ENCODE data around the gene NIP7.
A peak's percentile ranks its signal among the peaks of the same experiment; 100 is the strongest.
"Not testable (repeated sequence)": the region's sequence is repeated elsewhere in the genome, so short reads cannot be mapped to it uniquely, and the experiment has no call there.

The NIP7 gene

GRCh38 chr16:69339289-69340094 is at the start of gene NIP7, which contains the start of gene COG8:
Gene NIP7 (plus strand): TSS chr16:69339772. CDS start chr16:69339830, 58 bp downstream.
Gene COG8 (minus strand): TSS chr16:69339564. CDS start chr16:69339552, 12 bp downstream.
- DNase-seq (ENCODE audit: low read depth, low spot score) = peak; percentile 83

GRCh38 chr16:69291657-69292056 is 47.9 kb upstream of the NIP7 start:
- DNase-seq (ENCODE audit: low read depth, low spot score) = not testable (repeated sequence)

DNA sequence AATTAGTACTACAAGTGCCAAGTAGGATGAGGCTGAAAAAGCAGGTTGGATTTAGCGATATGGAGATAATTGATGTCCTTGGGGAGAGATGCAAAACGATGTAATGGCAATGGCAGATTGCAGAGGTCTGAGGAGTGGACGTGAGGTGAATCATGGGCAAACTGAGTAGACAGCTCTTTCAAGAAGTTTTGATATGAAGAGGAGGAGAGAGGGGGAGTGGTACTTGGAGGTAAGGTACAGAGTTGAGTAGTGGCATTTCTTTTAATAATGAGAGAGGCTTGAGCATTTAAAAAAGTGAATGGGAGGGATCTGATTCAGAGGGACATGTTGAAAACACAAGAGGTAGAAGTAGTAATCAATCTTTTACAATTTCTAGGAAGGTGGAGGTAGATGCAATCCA is 46.2 kb upstream of the NIP7 start:
- DNase-seq (ENCODE audit: low read depth, low spot score) = no peak

DNA sequence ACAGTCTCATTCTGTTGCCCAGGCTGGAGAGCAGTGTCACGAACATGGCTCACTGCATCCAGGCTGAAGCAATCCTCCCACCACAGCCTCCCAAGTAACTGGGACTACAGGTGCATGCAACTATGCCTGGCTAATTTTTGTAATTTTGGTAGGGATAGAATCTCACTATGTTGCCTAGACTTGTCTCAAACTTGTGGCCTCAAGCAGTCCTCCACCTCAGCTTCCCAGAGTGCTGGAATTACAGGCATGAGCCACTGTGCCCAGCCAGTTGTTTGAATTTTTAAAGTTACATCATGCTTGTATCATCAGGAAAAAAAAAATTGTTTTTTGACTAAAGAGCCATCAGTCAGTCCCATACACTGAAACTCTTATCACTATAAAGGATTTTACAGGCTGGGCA is 45.5 kb upstream of the NIP7 start:
- DNase-seq (ENCODE audit: low read depth, low spot score) = no peak

DNA sequence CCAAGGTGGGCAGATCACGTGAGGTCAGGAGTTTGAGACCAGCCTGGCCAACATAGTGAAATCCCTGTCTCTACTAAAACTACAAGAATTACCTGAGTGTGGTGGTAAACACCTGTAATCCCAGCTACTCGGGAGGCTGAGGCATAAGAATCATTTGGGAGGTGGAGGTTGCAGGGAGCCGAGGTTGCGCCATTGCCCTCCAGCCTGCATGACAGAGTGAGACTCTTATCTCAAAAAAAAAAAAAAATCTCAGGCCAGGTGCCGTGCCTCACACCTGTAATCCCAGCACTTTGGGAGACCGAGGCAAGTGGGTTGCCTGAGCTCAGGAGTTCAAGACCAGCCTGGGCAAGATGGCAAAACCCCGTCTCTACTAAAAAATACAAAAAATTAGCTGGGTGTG is 42.8 kb upstream of the NIP7 start:
- DNase-seq (ENCODE audit: low read depth, low spot score) = not testable (repeated sequence)

GRCh38 chr16:69298261-69298660 is 41.3 kb upstream of the NIP7 start:
- no peak for DNase-seq (ENCODE audit: low read depth, low spot score)

- no peak for DNase-seq (ENCODE audit: low read depth, low spot score)
These were observed 38.4 kb upstream of the NIP7 start for GRCh38 chr16:69301187-69301586.

- no peak for DNase-seq (ENCODE audit: low read depth, low spot score)
These were observed 37.7 kb upstream of the NIP7 start for GRCh38 chr16:69301861-69302260.

- no peak for DNase-seq (ENCODE audit: low read depth, low spot score)
These were observed 37.3 kb upstream of the NIP7 start for GRCh38 chr16:69302301-69302700.

DNA sequence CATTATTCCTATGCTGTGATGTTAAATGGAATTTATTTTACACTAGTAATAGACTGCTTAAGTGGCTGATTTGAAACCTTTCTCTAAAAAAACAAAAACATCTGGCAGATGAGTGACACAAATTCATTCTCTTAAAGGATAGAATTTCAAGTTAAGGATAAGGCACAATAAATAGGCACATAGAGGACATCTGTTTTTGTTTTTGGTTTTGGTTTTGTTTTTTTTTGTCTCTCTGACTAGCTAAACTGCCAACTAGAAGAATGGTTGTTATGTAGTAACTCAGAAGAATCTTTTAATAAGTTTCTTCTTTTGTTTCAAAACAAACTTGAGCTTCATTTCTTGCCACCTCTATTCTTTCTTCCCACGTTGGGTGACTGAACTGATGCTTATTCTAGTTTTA is 33.5 kb upstream of the NIP7 start:
- DNase-seq (ENCODE audit: low read depth, low spot score) = no peak

GRCh38 chr16:69307091-69307490 is 32.5 kb upstream of the NIP7 start:
- no peak for DNase-seq (ENCODE audit: low read depth, low spot score)

GRCh38 chr16:69307856-69308255 is 31.7 kb upstream of the NIP7 start:
- DNase-seq (ENCODE audit: low read depth, low spot score) = no peak

DNA sequence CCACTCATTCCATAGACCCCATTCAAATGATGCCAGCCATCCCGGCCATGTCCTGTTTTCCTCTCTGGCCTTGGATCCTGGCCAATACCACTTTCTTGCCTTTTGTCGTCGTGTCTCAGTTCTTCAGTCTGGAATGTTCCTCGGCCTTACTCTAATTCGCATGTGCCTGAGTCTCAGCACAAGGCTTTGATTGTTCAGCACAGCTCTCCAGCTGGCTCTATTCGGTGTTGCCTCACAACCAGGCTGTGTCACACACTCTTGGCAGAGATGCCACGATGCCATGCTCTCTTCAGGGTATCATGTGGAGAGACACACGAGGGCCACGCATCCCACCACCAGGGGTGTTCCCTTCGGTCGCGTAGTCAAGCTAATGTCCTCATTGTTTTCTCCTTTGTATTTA is 30.3 kb upstream of the NIP7 start:
- no peak for DNase-seq (ENCODE audit: low read depth, low spot score)

- peak; percentile 94 for DNase-seq (ENCODE audit: low read depth, low spot score)
These were observed 28.7 kb upstream of the NIP7 start, which contains the start of gene VPS4A for GRCh38 chr16:69310653-69311532. Gene VPS4A (plus strand): TSS chr16:69311350. CDS start chr16:69311512, 162 bp downstream.

GRCh38 chr16:69311533-69312387 is 27.8 kb upstream of the NIP7 start:
- DNase-seq (ENCODE audit: low read depth, low spot score) = no peak

- DNase-seq (ENCODE audit: low read depth, low spot score) = no peak
These were observed 26.1 kb upstream of the NIP7 start for GRCh38 chr16:69313469-69313868.

DNA sequence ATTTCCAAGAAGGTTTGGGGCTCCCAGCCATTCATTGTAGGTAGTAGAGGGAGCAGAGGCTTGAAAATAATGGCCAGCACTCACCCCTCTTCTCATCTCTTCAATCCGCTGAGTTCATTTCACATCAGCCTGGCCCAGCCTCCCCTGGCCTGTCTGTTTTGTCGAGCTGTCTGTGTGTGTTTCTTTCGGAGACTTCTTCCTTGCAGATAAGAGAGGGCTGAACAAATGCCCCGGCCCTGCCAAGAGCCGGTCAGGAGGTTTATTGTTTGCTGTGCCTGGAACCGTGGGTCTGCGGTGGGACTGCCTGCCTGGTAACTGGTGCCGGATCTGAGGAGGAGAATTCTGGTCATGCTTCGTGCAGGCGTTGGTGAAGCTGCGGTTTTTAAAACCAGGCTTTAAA is 25.0 kb upstream of the NIP7 start:
- DNase-seq (ENCODE audit: low read depth, low spot score) = no peak

- no peak for DNase-seq (ENCODE audit: low read depth, low spot score)
These were observed 23.9 kb upstream of the NIP7 start for GRCh38 chr16:69315486-69316311.

- DNase-seq (ENCODE audit: low read depth, low spot score) = no peak
These were observed 23.0 kb upstream of the NIP7 start for GRCh38 chr16:69316595-69317034.

GRCh38 chr16:69318177-69318910 is 21.2 kb upstream of the NIP7 start:
- no peak for DNase-seq (ENCODE audit: low read depth, low spot score)

All from activated CD4-positive, CD25-positive, alpha-beta regulatory T cell treated with anti-CD3 and anti-CD28 coated beads, Interleukin-2, amount 50 U/mL, for 16 hours (primary cell).